Mucosa of descending colon (tissue), 3 donors: Measurements from ENCODE around the gene CABP4. TPM values are rescaled to one million over a fixed set of nuclear protein-coding genes. Genes with fewer than 3 reads are reported as not detected.
A peak's percentile ranks its signal among the peaks of the same experiment; 100 is the strongest.

Experiments used
- ATAC-seq: fragments of 200-7000 bp; cut with Tn5 transposase; one replicate; pipeline ENCODE4 v1.9.1; 2020; ENCODE audit warnings: mild to moderate bottlenecking, moderate library complexity
- DNase-seq, 3 donors: peaks; one replicate each; pipeline ENCODE4 v3.0.0-alpha.2; 2020
- H3K36me3 ChIP-seq: fragments of 200-600 bp; one replicate; pipeline ENCODE4 v1.8.0; 2021; ENCODE audit warnings: low read depth, mild to moderate bottlenecking
- H3K4me1 ChIP-seq: fragments of 200-600 bp; one replicate; pipeline ENCODE4 v1.8.0; 2021; ENCODE audit warnings: low read depth, mild to moderate bottlenecking
- H3K4me3 ChIP-seq: fragments of 200-600 bp; one replicate; pipeline ENCODE4 v1.8.0; 2021; ENCODE audit warnings: mild to moderate bottlenecking
- H3K9me3 ChIP-seq: fragments of 200-600 bp; one replicate; pipeline ENCODE4 v1.8.0; 2021; ENCODE audit warnings: mild to moderate bottlenecking
- intact Hi-C, 2 donors: fragments of 100-400 bp; cut with DNase I in 1 of 2; cut with micrococcal nuclease in 1 of 2; formaldehyde crosslinking; loops; one replicate each; pipeline versions ENCODE4 v1.11.0 to v1.11.1; 2022; cut with DNase I, micrococcal nuclease
- total RNA-seq, 3 donors: library from RNA; stranded (reverse); fragmentation: NEBNext Ultra II Directional in 2 of 3; extraction: Animal tissue kit (Norgen Biotek cat#: 25700) in 2 of 3; gene quantifications; one replicate each; pipeline versions ENCODE4 v1.2.1 to v1.2.4, GENCODE V29; 2021 to 2023
- TF ChIP-seq, protein P1 (sequence below): fragments of 200-600 bp; IDR thresholded peaks from one replicate; pipeline ENCODE4 v1.8.0; 2022; ENCODE audit warnings: antibody characterized with exemption, mild to moderate bottlenecking
- donor health status: DM: no; HTN: no; CAD: no; lungs with moderate emphysema.
- donor health status: DM: no; HTN: no; CAD: no.
- donor health status: DM: no; HTN: yes; CAD: no.

The CABP4 gene
- total RNA-seq, 3 donors from 2014 or later: 0.95 to 1.9 (median 1.2) TPM

DNA sequence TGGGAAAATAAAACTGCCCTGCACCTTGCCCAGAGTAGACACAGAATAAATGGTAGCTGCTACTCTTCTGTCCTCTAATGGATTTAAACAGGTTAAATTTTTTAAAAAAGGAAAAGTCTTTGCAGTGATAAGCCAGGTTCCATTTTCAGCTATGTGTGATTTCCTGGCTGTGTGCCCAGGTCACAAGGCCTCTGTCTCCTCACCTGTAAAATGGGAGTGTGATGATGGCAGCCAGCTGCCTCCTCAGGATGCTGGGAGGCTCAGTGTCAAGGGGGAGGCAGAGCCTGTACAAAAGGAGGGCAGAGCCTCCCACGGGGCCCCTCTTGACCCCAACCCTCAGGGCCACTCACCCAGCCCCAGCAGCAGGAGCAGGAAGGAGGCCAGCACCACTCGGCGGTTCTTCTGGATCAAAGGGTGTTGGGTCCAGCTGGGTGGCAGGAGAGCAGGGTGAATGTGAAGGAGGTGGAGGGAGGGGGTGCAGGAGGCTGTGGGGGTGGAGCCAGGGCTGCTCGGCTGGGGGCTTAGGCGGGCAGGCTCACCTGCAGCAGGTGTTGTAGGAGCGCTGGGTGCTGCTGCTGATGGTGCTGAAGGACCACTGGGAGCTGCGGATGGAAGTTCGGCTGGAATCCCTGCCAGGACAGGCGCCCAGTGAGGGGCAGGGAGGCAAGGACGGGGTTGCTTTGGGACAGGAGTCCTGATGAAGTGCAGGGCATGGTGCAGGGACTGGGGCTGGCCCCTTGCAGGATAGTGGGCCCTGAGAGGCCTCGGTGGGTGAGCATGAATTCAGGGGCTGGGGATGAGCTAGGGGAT, 12.0 kb downstream of the CABP4 start:
- TF ChIP-seq, protein P1, sequence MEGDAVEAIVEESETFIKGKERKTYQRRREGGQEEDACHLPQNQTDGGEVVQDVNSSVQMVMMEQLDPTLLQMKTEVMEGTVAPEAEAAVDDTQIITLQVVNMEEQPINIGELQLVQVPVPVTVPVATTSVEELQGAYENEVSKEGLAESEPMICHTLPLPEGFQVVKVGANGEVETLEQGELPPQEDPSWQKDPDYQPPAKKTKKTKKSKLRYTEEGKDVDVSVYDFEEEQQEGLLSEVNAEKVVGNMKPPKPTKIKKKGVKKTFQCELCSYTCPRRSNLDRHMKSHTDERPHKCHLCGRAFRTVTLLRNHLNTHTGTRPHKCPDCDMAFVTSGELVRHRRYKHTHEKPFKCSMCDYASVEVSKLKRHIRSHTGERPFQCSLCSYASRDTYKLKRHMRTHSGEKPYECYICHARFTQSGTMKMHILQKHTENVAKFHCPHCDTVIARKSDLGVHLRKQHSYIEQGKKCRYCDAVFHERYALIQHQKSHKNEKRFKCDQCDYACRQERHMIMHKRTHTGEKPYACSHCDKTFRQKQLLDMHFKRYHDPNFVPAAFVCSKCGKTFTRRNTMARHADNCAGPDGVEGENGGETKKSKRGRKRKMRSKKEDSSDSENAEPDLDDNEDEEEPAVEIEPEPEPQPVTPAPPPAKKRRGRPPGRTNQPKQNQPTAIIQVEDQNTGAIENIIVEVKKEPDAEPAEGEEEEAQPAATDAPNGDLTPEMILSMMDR: no peak
- Histone ChIP-seq H3K4me1 (peaks cover 20% of the 10 kb centered on the region), H3K4me3 (no peak overlapping the region), H3K9me3 (no peaks in the 10 kb centered on the region), H3K36me3 (no peaks in the 10 kb centered on the region)
- DNase-seq (no peak), ATAC-seq (no peak)
- intact Hi-C loops: no loop called here

DNA sequence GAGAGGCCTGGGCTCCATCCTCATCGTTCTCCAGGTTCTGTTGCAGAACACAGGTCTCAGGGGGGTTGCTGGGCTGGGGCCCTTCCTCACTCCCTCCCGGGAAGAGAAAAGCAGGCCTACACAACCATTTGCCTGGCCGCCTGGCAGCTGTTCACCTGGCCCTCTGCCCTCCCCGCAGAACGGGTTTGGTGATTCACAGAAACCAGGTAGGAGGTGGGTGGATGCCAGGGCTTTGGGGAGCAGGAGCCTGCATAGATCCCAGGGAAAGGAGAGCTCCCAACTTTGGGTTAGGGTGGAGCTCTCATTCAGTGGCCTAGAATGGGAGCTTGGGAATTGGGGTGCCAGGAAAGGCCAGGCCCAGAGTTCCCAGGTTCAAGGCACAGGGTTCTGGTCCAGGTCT, 12.9 kb downstream of the CABP4 start:
- TF ChIP-seq, protein P1: no peak
- Histone ChIP-seq H3K36me3 (no peaks in the 10 kb centered on the region), H3K9me3 (no peaks in the 10 kb centered on the region), H3K4me1 (peaks cover 20% of the 10 kb centered on the region), H3K4me3 (peak overlapping the region; percentile 90)
- intact Hi-C loops: no loop called here
- peak; percentile 80 to 85 (median 84) for DNase-seq
- ATAC-seq: peak; percentile 24

DNA sequence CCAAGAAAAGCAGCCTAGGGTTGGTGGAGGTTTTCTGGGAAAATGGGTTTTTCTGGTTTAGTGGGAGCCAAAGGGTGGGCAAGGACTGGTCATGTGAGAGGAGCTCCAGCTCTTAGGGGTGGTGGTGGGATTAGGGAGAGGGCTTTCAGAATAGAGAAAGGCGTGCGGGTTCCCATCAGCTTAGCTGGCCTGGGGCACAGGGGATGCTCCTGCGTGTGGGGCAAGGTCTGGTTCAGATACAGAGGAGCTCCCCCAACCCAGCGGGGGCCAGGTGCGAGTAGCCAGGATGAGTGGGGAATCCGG, 13.3 kb downstream of the CABP4 start:
- intact Hi-C loops: no loop called here
- no peaks in the 10 kb centered on the region for H3K9me3 ChIP-seq
- H3K36me3 ChIP-seq: no peaks in the 10 kb centered on the region
- peak; percentile 2 for ATAC-seq
- H3K4me3 ChIP-seq: peak overlapping the region; percentile 90
- no peak for DNase-seq
- H3K4me1 ChIP-seq: peaks cover 20% of the 10 kb centered on the region
- TF ChIP-seq, protein P1: no peak

DNA sequence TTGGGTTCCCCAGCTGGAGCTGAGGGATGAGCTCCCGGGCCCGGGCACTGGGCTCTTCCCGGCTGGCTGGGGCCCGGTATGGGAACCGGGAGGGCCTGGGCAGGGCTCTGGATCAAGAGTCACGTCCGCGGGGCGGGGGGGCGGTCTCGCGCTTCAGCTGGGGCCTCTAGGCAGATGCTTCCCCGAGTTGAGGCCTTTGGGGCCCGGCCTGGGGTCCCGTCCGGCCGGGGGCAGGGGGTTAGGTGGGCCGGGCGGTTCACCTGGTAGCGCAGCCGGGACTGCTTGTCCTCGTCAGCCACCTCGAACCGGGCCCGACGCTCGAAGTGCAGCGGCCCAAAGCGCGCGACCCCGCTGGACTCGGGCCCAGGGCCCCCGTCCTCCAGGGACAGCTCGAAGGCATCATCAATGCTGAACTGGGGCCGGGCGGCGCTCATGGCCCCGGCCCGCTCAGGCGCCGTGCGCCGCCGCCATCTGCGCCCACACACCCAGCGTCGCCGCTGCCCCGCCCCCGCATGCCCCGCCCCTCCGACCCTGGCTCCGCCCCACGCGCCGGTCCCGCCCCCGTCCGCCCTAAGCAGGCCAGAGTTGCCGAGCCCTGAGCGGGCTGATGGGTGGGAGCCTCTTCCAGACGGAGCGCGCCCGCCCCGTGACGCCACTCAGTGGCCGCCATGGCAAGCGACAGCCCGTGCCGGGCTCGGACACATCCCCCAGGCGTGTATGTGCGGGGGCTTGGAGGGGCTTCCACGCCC, 13.8 kb downstream of the CABP4 start, which contains the start of gene TMEM134:
TSS of gene TMEM134 (minus strand) at position 493 of the 749 bp plus-strand sequence. CDS start at position 434, 59 bp downstream.
- H3K4me3 ChIP-seq: peak within 1 kb of the TSS; percentile 90
- ATAC-seq (peak; percentile 87), DNase-seq (peak; percentile 92 to 96 (median 94))
- intact Hi-C loops: no loop called here
- TF ChIP-seq, protein P1: peak; percentile 38
- no peaks in the 10 kb centered on the region for H3K9me3 ChIP-seq
- H3K4me1 ChIP-seq: peaks cover 18% of the 10 kb centered on the region
- no peaks in the 10 kb centered on the region for H3K36me3 ChIP-seq

DNA sequence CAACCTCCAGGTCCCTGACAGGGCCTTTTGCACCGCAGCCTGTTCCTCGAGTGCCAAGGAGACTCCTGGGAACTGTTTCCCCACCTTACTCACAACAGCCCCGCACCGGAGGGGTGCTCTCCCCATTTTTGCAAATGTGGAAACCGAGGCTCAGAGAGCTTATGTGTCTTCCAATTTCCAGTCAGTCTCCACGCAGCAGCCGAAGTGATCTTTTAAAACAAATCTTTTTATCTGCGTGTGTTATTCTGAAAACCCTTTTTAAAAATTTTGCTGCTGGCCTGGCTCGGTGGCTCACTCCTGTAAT, 14.3 kb downstream of the CABP4 start:
- Histone ChIP-seq H3K4me1 (peaks cover 12% of the 10 kb centered on the region), H3K36me3 (no peaks in the 10 kb centered on the region), H3K9me3 (no peaks in the 10 kb centered on the region), H3K4me3 (peak overlapping the region; percentile 90)
- DNase-seq (no peak), ATAC-seq (no peak)
- TF ChIP-seq, protein P1: no peak
- intact Hi-C loops: no loop called here
